GM12872 (cell line): ENCODE measurements around the gene PALM2AKAP2.

Experiments
- TF ChIP-seq, protein P1 (sequence below): IDR thresholded peaks from 3 replicates; pipeline ENCODE4 v1.5.1; 2011; ENCODE audit warnings: low read depth, mild to moderate bottlenecking, low read length, moderate library complexity; ENCODE audit not compliant: insufficient read depth

Gene PALM2AKAP2

DNA sequence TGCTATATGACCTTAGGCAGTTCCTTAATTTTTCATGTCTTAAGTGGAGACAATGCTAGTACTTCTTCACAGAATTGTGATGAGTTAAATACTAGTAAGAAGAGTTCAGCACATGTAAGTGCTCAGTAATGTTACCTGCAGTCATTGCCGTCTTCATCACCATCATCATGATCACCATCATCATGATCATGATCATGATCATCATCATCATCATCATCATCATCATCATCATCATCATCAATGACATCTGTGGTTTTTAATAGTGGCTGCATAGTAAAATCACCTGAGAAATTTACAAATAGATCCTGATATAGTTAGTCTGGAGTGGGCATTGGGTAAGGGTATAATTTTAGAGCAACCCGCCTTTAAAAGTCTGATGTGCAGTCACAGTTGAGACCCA is 14.7 kb upstream of the PALM2AKAP2 start:
- TF ChIP-seq, protein P1, sequence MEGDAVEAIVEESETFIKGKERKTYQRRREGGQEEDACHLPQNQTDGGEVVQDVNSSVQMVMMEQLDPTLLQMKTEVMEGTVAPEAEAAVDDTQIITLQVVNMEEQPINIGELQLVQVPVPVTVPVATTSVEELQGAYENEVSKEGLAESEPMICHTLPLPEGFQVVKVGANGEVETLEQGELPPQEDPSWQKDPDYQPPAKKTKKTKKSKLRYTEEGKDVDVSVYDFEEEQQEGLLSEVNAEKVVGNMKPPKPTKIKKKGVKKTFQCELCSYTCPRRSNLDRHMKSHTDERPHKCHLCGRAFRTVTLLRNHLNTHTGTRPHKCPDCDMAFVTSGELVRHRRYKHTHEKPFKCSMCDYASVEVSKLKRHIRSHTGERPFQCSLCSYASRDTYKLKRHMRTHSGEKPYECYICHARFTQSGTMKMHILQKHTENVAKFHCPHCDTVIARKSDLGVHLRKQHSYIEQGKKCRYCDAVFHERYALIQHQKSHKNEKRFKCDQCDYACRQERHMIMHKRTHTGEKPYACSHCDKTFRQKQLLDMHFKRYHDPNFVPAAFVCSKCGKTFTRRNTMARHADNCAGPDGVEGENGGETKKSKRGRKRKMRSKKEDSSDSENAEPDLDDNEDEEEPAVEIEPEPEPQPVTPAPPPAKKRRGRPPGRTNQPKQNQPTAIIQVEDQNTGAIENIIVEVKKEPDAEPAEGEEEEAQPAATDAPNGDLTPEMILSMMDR: no peak

DNA sequence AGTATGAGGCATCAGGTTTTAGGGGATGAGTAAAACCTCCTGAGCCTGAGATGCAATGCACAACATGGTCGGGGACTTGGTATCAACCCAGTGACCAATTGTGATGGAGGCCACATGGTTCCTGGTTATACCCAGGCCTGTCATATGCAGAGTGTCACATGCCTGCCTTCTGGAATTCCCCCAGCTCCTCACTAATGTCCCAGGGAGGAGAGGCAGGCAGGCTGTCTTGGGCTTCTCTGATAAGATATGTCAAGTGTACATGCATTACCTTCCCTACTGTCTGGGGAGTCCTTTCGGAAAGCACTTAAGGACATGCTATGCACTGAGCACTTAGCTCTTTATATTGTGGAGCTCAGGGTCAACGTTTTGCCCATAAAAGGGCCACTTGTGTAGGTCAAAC is 14.2 kb upstream of the PALM2AKAP2 start:
- TF ChIP-seq, protein P1: no peak

GRCh38 chr9:109766351-109766750 is 13.6 kb upstream of the PALM2AKAP2 start:
- TF ChIP-seq, protein P1: no peak

- TF ChIP-seq, protein P1: no peak
These were observed 12.6 kb upstream of the PALM2AKAP2 start for GRCh38 chr9:109767404-109767803.

DNA sequence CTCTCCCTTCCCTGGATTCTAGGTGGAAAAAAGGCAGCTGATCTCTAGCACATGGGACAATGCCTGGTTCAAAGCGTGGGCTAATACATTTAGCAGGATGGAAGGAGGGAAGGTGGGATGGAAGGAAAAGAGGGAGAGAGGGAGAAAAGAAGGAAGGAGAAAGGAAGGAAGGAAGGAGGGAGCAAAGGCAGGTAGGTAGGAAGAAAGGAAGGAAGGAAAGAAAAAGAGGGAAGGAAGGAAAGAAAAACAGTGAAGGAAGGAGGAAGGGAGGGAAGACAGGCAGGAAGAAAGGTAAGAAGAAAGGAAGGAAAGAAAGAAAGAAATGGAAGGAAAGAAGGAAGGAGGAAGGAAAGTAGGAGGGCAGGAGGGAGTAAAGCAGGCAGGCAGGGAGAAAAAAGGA is 12.2 kb upstream of the PALM2AKAP2 start:
- TF ChIP-seq, protein P1: no peak

DNA sequence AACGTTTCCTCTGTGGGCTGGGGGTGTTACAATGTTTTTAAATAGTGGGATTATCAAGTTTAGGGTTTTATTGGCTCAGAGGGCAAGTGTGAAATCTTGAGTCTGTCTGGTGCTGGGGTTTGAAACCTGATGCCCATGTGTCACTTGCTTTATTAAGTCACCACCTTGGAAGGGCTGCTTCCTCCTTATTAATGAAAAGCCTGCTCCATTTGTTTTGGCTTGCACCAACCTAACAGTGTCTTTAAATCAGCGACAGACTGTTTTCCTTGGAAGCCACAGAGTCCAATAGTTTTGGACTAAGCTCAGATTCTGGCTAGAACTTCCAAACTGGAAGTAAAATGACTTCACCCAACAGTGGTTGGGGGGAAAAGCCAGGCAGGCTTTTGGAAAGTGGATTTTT is 10.7 kb upstream of the PALM2AKAP2 start:
- TF ChIP-seq, protein P1: no peak

DNA sequence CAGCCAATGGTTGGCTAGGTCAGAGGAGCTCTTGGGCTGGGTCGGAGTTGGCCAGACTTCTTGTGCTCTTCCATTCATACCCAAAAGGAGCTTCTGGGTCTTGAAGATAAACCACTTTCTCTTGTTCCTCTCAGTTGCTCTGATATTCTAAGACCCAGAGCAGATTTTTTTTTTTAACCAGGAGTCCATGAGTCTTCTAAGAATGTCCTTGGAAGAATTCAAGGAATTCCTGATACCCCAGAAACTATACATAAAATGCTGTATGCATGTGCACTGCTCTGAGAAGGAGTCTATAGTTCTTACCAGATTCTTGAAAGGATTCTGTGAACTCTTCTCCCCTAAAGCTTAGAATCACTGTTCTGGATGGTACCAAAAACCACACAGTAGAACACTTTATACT is 9.9 kb upstream of the PALM2AKAP2 start:
- TF ChIP-seq, protein P1: no peak

- TF ChIP-seq, protein P1: no peak
These were observed 8.9 kb upstream of the PALM2AKAP2 start for GRCh38 chr9:109771087-109771486.
